Peyer's patch (tissue), 4 donors: Measurements from ENCODE around the gene VPS36. TPM values are rescaled to one million over a fixed set of nuclear protein-coding genes. Genes with fewer than 3 reads are reported as not detected.

Experiments used
- DNase-seq, 3 donors: peaks; one replicate each; pipeline ENCODE4 v3.0.0-alpha.2; 2017 to 2019
- H3K27ac ChIP-seq, 4 donors: fragments of 200-600 bp; sonication (generic); one replicate each; pipeline ENCODE4 v1.5.1; 2016 to 2019
- H3K27me3 ChIP-seq, 2 donors: fragments of 200-600 bp; sonication (generic); one replicate each; pipeline ENCODE4 v1.5.1; 2019
- H3K36me3 ChIP-seq, 3 donors: fragments of 200-600 bp; sonication (generic); one replicate each; pipeline ENCODE4 v1.5.1; 2016 to 2019
- H3K4me1 ChIP-seq, 4 donors: fragments of 200-600 bp; sonication (generic); one replicate each; pipeline ENCODE4 v1.5.1; 2016 to 2019
- H3K4me3 ChIP-seq, 4 donors: fragments of 200-600 bp; sonication (generic); 1 replicate in 3 of 4; 2 replicates in 1 of 4; pipeline ENCODE4 v1.5.1; 2016 to 2019; ENCODE audit warnings: mild to moderate bottlenecking in 1 of 4
- H3K9me3 ChIP-seq, 4 donors: fragments of 200-600 bp; sonication (generic); one replicate each; pipeline ENCODE4 v1.5.1; 2016 to 2019; ENCODE audit warnings: mild to moderate bottlenecking in 1 of 4
- CTCF ChIP-seq, 6 experiments: fragments of 450-650 bp in 4 of 6; fragments of 200-600 bp in 2 of 6; sonication (generic) in 1 of 6; IDR thresholded peaks; one replicate each; pipeline ENCODE4 v1.5.1; 2017 to 2019; ENCODE audit warnings: antibody characterized with exemption in 6 of 6, mild to moderate bottlenecking in 3 of 6, moderate library complexity in 1 of 6
- POLR2A ChIP-seq, 2 donors: fragments of 450-650 bp; IDR thresholded peaks; one replicate each; pipeline ENCODE4 v1.5.1; 2017; ENCODE audit warnings: antibody characterized with exemption in 2 of 2, mild to moderate bottlenecking in 2 of 2, moderate library complexity in 2 of 2
- total RNA-seq, 4 donors: library from RNA; depleted of rRNA; stranded (reverse); fragments of >200 nt; gene quantifications; one replicate each; pipeline ENCODE4 v1.1.0, GENCODE V29; 2016

The VPS36 gene
- total RNA-seq, 4 donors from 2014 or later: 52.0 to 87.0 (median 78.7) TPM

- no peaks in the 10 kb centered on the region for H3K27me3 ChIP-seq
- no peak for DNase-seq
- no peaks in the 10 kb centered on the region for H3K9me3 ChIP-seq
- peaks cover 0 to 11% (median 0%) of the 10 kb centered on the region in 4 donors for H3K4me1 ChIP-seq
- no peak for TF ChIP-seq CTCF (IDR thresholded peaks at IDR 0.05)
- no peak for TF ChIP-seq POLR2A (IDR thresholded peaks at IDR 0.05)
- H3K4me3 ChIP-seq: no peak overlapping the region
- H3K27ac ChIP-seq: no peak overlapping the region
- peaks cover 0 to 41% (median 0%) of the 10 kb centered on the region in 3 donors for H3K36me3 ChIP-seq
Observed at GRCh38 chr13:52461265-52461664, 10.8 kb upstream of the VPS36 start.

- no peak for TF ChIP-seq POLR2A (IDR thresholded peaks at IDR 0.05)
- peaks cover 0 to 28% (median 0%) of the 10 kb centered on the region in 3 donors for H3K36me3 ChIP-seq
- peaks cover 0 to 13% (median 0%) of the 10 kb centered on the region in 4 donors for H3K4me1 ChIP-seq
- no peak overlapping the region for H3K27ac ChIP-seq
- no peaks in the 10 kb centered on the region for H3K27me3 ChIP-seq
- DNase-seq: no peak
- no peak overlapping the region for H3K4me3 ChIP-seq
- no peaks in the 10 kb centered on the region for H3K9me3 ChIP-seq
Observed at GRCh38 chr13:52459668-52460067, 9.2 kb upstream of the VPS36 start.

GRCh38 chr13:52455677-52456041, 5.2 kb upstream of the VPS36 start:
- Histone ChIP-seq H3K27me3 (no peaks in the 10 kb centered on the region), H3K4me3 (peak overlapping the region; percentile 62 to 96 (median 73)), H3K36me3 (no peaks in the 10 kb centered on the region), H3K4me1 (peaks cover 0 to 23% (median 3%) of the 10 kb centered on the region in 4 donors), H3K27ac (peak overlapping the region; percentile 91 to 98 (median 94)), H3K9me3 (no peaks in the 10 kb centered on the region)
- DNase-seq: peak; percentile 84 to 87 (median 85)
- TF ChIP-seq POLR2A (IDR thresholded peaks at IDR 0.05): no peak
- TF ChIP-seq CTCF (IDR thresholded peaks at IDR 0.05): no peak

- DNase-seq: peak; percentile 96 to 98 (median 97)
- H3K4me3 ChIP-seq: peak within 1 kb of the TSS; percentile 62 to 96 (median 73)
- no peaks in the 10 kb centered on the region for H3K27me3 ChIP-seq
- no peaks in the 10 kb centered on the region for H3K36me3 ChIP-seq
- peaks cover 0 to 23% (median 3%) of the 10 kb centered on the region in 4 donors for H3K4me1 ChIP-seq
- TF ChIP-seq POLR2A (IDR thresholded peaks at IDR 0.05) (peak; percentile 75 to 89), CTCF (IDR thresholded peaks at IDR 0.05) (peak in 1 of 6 experiments; percentile 12)
- H3K27ac ChIP-seq: peak within 1 kb of the TSS; percentile 91 to 98 (median 94)
- H3K9me3 ChIP-seq: no peaks in the 10 kb centered on the region
Observed at GRCh38 chr13:52454820-52455676, 4.6 kb upstream of the VPS36 start, which contains the start of gene CKAP2. Gene CKAP2 (plus strand): TSS chr13:52455478. CDS start chr13:52455557, 79 bp downstream.

GRCh38 chr13:52454459-52454819, 4.0 kb upstream of the VPS36 start:
- Histone ChIP-seq H3K4me1 (peaks cover 0 to 23% (median 3%) of the 10 kb centered on the region in 4 donors), H3K9me3 (no peaks in the 10 kb centered on the region), H3K36me3 (no peaks in the 10 kb centered on the region), H3K27me3 (no peaks in the 10 kb centered on the region), H3K27ac (peak overlapping the region; percentile 91 to 98 (median 94)), H3K4me3 (peak overlapping the region; percentile 62 to 96 (median 73))
- DNase-seq: peak in 2 of 3 donors; percentile 56 to 69
- TF ChIP-seq POLR2A (IDR thresholded peaks at IDR 0.05) (no peak), CTCF (IDR thresholded peaks at IDR 0.05) (no peak)

- no peaks in the 10 kb centered on the region for H3K9me3 ChIP-seq
- H3K27me3 ChIP-seq: no peaks in the 10 kb centered on the region
- H3K4me3 ChIP-seq: no peak overlapping the region
- H3K36me3 ChIP-seq: no peaks in the 10 kb centered on the region
- H3K4me1 ChIP-seq: peaks cover 0 to 35% (median 7%) of the 10 kb centered on the region in 4 donors
- no peak for DNase-seq
- no peak for TF ChIP-seq CTCF (IDR thresholded peaks at IDR 0.05)
- no peak for TF ChIP-seq POLR2A (IDR thresholded peaks at IDR 0.05)
- no peak overlapping the region for H3K27ac ChIP-seq
Observed at GRCh38 chr13:52452470-52452869, 2.0 kb upstream of the VPS36 start.
